ENCODE results near the gene HES7.
"Not testable (repeated sequence)": the region's sequence is repeated elsewhere in the genome, so short reads cannot be mapped to it uniquely, and the experiment has no call there.

Gene HES7

DNA sequence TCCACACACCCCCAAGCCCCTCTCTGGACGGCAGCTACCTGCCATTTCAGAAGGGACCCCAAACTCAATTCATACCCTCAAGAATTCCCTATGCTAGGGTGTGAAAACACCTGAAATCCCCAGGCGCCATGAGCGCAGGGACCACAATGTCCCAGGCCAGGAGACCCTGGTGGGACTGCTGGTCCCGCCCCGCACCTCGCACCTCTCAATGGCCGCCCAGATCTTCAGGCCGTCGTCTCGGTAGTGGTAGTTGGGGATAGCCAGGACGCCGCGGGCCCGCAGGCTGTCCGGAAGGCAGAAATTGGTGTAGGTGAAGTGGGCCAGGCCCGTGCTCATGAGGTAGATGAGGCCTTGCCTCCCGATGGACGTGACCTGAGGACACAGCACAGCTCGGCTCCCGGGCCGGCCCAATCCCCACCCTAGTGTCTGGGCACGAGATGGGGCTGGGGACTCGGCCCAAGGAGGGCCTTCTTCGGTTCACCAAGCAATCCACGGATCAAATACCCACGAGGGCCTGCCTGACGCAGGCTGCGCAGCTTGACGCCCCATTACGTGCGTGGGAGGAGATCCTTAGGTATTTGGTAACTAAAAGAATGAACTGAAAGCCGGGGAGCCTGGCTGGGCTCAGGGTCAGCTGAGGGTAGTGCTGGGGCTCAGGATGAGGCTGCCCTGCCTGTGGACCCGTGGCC lies 14.8 kb downstream of the HES7 start:
- Histone ChIP-seq H3K4me1 (ENCODE audit: insufficient read depth, low read length, poor library complexity, severe bottlenecking) (peaks cover 3% of the 10 kb centered on the region), H3F3A (ENCODE audit: low read depth) (no peaks in the 10 kb centered on the region), H3K9me3 (ENCODE audit: insufficient read depth, low read depth, low read length) (no peaks in the 10 kb centered on the region), H3K79me2 (ENCODE audit: insufficient read depth, low read length) (no peaks in the 10 kb centered on the region), H3K4me2 (ENCODE audit: low read depth, low read length, poor library complexity, severe bottlenecking) (no peak overlapping the region), H3K9me2 (replicated peaks; ENCODE audit: low read depth, low read length) (no peaks in the 10 kb centered on the region), H3K27me3 (ENCODE audit: insufficient read depth, low read length, poor library complexity, severe bottlenecking) (peaks cover 7% of the 10 kb centered on the region), H4K20me1 (ENCODE audit: insufficient read depth, low read length, poor library complexity, severe bottlenecking) (no peaks in the 10 kb centered on the region), H2AFZ (ENCODE audit: low read length) (no peak overlapping the region), H3K36me3 (ENCODE audit: insufficient read depth, low read length) (no peaks in the 10 kb centered on the region), H3K9ac (ENCODE audit: low read depth, low read length, poor library complexity, severe bottlenecking) (no peak overlapping the region), H3K4me3 (ENCODE audit: low read length, poor library complexity, severe bottlenecking) (no peak overlapping the region)
- TF ChIP-seq EZH2phosphoT487 (IDR thresholded peaks at IDR 0.05; ENCODE audit: borderline replicate concordance), result no peak
- TF ChIP-seq, protein P1, sequence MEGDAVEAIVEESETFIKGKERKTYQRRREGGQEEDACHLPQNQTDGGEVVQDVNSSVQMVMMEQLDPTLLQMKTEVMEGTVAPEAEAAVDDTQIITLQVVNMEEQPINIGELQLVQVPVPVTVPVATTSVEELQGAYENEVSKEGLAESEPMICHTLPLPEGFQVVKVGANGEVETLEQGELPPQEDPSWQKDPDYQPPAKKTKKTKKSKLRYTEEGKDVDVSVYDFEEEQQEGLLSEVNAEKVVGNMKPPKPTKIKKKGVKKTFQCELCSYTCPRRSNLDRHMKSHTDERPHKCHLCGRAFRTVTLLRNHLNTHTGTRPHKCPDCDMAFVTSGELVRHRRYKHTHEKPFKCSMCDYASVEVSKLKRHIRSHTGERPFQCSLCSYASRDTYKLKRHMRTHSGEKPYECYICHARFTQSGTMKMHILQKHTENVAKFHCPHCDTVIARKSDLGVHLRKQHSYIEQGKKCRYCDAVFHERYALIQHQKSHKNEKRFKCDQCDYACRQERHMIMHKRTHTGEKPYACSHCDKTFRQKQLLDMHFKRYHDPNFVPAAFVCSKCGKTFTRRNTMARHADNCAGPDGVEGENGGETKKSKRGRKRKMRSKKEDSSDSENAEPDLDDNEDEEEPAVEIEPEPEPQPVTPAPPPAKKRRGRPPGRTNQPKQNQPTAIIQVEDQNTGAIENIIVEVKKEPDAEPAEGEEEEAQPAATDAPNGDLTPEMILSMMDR (conservative IDR thresholded peaks at IDR 0.05; ENCODE audit: low read length), result no peak

DNA sequence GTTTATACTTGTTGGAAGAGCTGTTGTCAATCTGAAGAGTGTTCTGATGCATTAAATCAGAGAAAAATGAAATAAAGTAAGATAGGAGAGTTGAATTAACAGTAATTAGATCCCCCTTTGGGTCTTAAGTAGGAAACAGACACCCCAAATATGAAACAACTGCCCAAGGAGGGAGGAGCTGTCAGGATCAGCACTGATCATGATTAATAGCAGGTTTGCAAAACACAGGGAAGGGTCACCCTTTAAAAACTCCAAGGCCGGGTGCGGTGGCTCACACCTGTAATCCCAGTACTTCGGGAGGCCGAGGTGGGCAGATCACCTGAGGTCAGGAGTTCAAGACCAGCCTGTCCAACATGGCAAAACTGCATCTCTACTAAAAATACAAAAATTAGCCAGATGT lies 16.9 kb downstream of the HES7 start:
- H3K4me1 ChIP-seq (ENCODE audit: insufficient read depth, low read length, poor library complexity, severe bottlenecking); H3K4me2 ChIP-seq (ENCODE audit: low read depth, low read length, poor library complexity, severe bottlenecking); H3K9ac ChIP-seq (ENCODE audit: low read depth, low read length, poor library complexity, severe bottlenecking); H3K27me3 ChIP-seq (ENCODE audit: insufficient read depth, low read length, poor library complexity, severe bottlenecking); H4K20me1 ChIP-seq (ENCODE audit: insufficient read depth, low read length, poor library complexity, severe bottlenecking); H3K36me3 ChIP-seq (ENCODE audit: insufficient read depth, low read length); H3K79me2 ChIP-seq (ENCODE audit: insufficient read depth, low read length); H3K9me2 ChIP-seq (replicated peaks; ENCODE audit: low read depth, low read length); H2AFZ ChIP-seq (ENCODE audit: low read length); H3K9me3 ChIP-seq (ENCODE audit: insufficient read depth, low read depth, low read length); H3K4me3 ChIP-seq (ENCODE audit: low read length, poor library complexity, severe bottlenecking); H3F3A ChIP-seq (ENCODE audit: low read depth): not testable (repeated sequence)

DNA sequence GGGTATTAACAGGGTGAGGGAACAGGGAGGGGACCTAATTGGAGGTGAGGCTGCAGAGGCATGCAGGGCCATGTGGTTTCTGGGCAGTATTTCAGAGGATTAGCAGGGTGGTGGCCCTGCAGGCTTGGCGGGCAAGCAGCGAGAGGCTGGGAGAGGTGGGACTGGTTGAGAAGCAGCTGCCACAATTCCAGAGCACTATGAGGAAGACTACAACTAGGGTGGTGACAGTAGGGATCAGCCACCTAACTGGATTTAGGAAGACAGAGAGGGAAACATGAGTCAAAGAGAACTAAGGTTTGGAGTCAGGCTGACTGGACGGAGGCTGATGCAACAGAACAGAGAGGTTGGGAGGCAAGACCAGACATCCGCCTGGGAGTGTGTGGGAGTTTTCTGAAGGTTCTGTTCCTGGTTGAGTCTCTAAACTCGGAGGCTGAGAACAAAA lies 17.9 kb downstream of the HES7 start:
- TF ChIP-seq, protein P1 (conservative IDR thresholded peaks at IDR 0.05; ENCODE audit: low read length), result no peak
- no peak for TF ChIP-seq EZH2phosphoT487 (IDR thresholded peaks at IDR 0.05; ENCODE audit: borderline replicate concordance)
- H2AFZ ChIP-seq (ENCODE audit: low read length), result no peak overlapping the region
- H3K27me3 ChIP-seq (ENCODE audit: insufficient read depth, low read length, poor library complexity, severe bottlenecking), result no peaks in the 10 kb centered on the region

DNA sequence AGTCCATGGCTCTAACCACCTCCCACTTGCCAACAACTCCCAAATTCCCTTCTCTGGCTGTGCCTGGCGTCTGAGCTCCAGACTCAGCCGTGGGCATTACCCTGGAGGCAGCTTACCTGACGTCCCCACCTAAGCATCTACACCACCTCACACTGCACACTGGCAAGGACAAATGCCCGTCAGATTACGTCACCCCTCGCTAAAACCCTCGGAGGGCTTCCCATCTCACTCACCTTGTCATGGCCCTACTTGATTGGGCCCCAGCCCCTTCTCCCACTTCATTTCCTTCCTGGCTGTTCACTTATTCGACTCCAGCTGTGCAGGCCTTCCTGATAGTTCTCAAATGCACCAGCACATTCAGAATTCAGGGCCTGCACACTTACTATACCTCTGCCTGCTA lies 19.0 kb downstream of the HES7 start:
- Histone ChIP-seq H3K9me2 (replicated peaks; ENCODE audit: low read depth, low read length) (no peaks in the 10 kb centered on the region), H3K4me1 (ENCODE audit: insufficient read depth, low read length, poor library complexity, severe bottlenecking) (peaks cover 3% of the 10 kb centered on the region), H2AFZ (ENCODE audit: low read length) (0 out of 2 replicates have a peak overlapping the region, but pooled peaks have one; percentile 30), H3K9ac (ENCODE audit: low read depth, low read length, poor library complexity, severe bottlenecking) (no peak overlapping the region), H3K79me2 (ENCODE audit: insufficient read depth, low read length) (no peaks in the 10 kb centered on the region), H4K20me1 (ENCODE audit: insufficient read depth, low read length, poor library complexity, severe bottlenecking) (no peaks in the 10 kb centered on the region), H3K9me3 (ENCODE audit: insufficient read depth, low read depth, low read length) (no peaks in the 10 kb centered on the region), H3K4me2 (ENCODE audit: low read depth, low read length, poor library complexity, severe bottlenecking) (no peak overlapping the region), H3F3A (ENCODE audit: low read depth) (no peaks in the 10 kb centered on the region), H3K36me3 (ENCODE audit: insufficient read depth, low read length) (no peaks in the 10 kb centered on the region), H3K27me3 (ENCODE audit: insufficient read depth, low read length, poor library complexity, severe bottlenecking) (no peaks in the 10 kb centered on the region), H3K4me3 (ENCODE audit: low read length, poor library complexity, severe bottlenecking) (no peak overlapping the region)
- no peak for TF ChIP-seq EZH2phosphoT487 (IDR thresholded peaks at IDR 0.05; ENCODE audit: borderline replicate concordance)
- TF ChIP-seq, protein P1 (conservative IDR thresholded peaks at IDR 0.05; ENCODE audit: low read length), result no peak

More for the DNA sequence above, 17.9 kb downstream of the HES7 start:
- H4K20me1 ChIP-seq (ENCODE audit: insufficient read depth, low read length, poor library complexity, severe bottlenecking), result no peaks in the 10 kb centered on the region
- no peaks in the 10 kb centered on the region for H3K79me2 ChIP-seq (ENCODE audit: insufficient read depth, low read length)
- no peak overlapping the region for H3K4me3 ChIP-seq (ENCODE audit: low read length, poor library complexity, severe bottlenecking)
- peaks cover 3% of the 10 kb centered on the region for H3K4me1 ChIP-seq (ENCODE audit: insufficient read depth, low read length, poor library complexity, severe bottlenecking)
- no peaks in the 10 kb centered on the region for H3K9me3 ChIP-seq (ENCODE audit: insufficient read depth, low read depth, low read length)
- H3K9ac ChIP-seq (ENCODE audit: low read depth, low read length, poor library complexity, severe bottlenecking), result no peak overlapping the region
- no peaks in the 10 kb centered on the region for H3K9me2 ChIP-seq (replicated peaks; ENCODE audit: low read depth, low read length)
- H3F3A ChIP-seq (ENCODE audit: low read depth), result no peaks in the 10 kb centered on the region
- H3K4me2 ChIP-seq (ENCODE audit: low read depth, low read length, poor library complexity, severe bottlenecking), result no peak overlapping the region
- no peaks in the 10 kb centered on the region for H3K36me3 ChIP-seq (ENCODE audit: insufficient read depth, low read length)

Data from Loucy (cell line).